Activated T-cell treated with anti-CD3 and anti-CD28 coated beads for 48 hours (primary cell): ENCODE results near the gene SLITRK4.

Source experiments
- DNase-seq: peaks from one replicate; pipeline ENCODE4 v3.0.0-alpha.2; 2020; ENCODE audit warnings: low read depth

SLITRK4 gene, protein sequence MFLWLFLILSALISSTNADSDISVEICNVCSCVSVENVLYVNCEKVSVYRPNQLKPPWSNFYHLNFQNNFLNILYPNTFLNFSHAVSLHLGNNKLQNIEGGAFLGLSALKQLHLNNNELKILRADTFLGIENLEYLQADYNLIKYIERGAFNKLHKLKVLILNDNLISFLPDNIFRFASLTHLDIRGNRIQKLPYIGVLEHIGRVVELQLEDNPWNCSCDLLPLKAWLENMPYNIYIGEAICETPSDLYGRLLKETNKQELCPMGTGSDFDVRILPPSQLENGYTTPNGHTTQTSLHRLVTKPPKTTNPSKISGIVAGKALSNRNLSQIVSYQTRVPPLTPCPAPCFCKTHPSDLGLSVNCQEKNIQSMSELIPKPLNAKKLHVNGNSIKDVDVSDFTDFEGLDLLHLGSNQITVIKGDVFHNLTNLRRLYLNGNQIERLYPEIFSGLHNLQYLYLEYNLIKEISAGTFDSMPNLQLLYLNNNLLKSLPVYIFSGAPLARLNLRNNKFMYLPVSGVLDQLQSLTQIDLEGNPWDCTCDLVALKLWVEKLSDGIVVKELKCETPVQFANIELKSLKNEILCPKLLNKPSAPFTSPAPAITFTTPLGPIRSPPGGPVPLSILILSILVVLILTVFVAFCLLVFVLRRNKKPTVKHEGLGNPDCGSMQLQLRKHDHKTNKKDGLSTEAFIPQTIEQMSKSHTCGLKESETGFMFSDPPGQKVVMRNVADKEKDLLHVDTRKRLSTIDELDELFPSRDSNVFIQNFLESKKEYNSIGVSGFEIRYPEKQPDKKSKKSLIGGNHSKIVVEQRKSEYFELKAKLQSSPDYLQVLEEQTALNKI

DNA sequence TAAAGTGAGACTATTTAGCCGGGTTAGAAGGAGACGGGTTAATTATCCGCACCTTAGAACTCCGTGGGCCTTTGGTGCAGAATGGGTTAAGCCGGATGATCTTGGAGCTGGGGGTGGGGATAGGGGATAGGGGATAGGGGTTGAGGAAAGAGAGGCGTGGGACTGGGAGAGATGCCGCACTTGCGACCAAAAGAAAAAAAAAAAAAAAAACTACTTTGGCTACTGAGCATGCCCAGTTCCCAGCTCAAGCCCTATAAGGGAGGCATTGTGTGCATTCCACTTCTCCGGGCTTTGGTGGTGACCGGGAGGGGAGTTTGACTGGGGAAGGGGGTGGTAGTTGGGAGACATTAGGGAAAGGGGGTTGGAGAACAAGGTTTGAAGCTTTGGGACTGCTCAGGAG, at the start of gene SLITRK4:
Gene SLITRK4 (minus strand): TSS at position 187 of the 400 bp plus-strand sequence. CDS start 4,993 bp downstream, outside the sequence.
- DNase-seq = no peak

DNA sequence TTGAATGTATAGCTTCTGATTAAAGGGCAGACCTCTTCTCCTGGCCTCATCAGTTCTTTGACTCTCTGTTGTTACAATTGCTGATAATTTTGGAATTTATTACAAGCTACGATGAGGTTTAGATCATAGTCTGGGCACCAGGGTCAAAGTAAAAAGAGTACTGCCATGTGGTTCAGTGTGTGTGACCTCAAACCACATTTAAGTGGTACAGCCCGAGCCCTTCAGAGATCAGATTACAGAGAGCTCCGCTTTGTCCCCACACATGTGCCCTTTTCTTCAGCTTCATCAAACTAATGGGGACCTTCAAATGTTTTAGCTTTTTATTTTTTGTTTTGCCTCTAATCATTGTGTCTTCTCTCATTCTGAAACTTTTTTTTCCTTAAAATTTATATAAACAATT, 47.6 kb upstream of the SLITRK4 start:
- no peak for DNase-seq

DNA sequence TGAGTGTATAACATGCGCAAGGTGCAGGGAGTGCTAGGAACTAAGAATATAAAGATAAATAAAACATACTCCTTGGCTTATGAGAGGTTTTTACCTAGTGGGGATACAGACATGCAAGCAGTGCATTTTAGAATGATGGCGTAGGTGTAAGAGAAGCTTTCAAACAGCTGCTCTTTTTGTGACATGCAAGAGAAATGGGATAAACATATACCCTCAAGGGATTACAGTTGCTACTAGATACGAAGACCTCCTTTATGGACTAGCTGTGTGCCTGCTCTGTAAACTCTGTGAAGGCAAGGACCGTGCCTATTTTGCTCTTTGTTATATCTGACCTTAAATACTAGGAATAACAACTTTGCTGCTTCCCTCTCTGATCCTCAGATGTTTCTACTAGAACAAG, 39.0 kb upstream of the SLITRK4 start:
- DNase-seq = no peak

DNA sequence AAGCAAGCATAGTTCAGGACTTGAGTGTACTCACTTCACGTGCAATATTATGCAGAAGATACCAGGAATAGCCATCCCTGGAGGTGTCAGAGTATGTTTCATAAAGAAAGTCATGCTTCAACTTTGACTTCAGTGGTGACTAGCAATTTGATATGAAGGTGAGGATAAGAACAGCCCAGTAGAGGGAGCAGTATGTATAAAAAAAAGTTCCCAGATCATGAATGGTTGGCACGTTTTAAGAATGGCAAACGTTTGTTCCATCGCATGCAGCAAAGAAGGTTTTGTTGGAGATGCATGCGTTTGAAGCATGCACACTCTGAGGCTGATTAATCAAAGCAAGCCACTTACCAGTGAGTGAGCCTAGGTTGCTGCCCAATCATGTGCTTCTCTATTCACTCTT, 33.5 kb upstream of the SLITRK4 start:
- DNase-seq = no peak

DNA sequence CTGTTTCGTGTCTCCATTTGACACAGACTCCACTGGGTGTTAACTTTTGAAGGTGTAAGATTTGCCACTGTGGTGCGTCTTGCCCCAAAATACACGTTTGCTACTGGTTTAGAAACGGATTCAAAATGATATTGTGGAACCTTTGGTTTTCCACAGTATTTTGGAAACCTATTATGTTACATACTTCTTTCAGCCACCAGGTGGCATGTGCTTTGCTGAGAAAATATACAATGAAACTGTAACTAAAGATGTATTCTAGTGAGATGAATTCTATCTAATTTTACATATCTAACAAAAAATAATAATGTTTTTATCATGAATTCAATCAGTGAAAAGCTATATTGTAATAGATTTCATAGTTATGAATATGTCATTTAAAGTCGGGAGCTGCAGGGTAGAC, 28.4 kb upstream of the SLITRK4 start:
- no peak for DNase-seq

DNA sequence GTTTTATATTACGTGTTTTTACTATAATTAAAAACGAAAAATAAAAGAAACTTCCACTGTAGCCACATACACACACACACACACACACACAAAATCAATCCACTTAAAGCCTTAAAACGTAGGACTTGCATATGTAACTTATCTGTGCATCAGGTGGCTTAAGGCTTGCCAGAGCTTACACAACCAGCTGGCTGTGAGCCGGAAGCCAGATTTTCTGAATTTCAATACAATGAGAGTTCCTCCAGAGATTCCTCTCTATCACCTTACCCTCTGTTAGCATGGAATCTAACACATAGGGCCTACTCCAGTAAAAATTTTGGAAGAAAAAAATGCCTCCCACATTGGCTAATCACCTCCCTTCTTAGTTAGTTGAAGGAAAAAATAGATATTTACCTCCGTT, 27.9 kb upstream of the SLITRK4 start:
- DNase-seq = no peak

DNA sequence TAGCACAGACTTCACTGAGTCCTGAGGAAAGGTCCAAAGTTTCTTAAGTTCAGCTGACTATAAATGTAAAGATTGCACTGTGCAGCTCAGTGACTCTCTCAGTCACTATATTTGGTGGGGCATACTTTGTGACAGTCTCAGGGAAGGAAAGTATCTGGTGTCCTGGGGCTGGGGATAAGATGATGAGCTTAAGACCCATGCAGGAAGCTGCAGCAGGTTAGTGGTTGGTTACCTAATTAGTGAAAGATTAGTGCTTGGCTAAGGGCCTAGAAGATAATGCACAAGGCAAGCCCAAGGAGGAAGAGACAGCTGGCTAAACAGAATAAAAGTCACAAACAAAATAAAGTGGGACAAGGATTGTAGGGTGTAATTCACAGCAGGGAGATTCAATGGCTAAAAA, 25.4 kb upstream of the SLITRK4 start:
- no peak for DNase-seq

DNA sequence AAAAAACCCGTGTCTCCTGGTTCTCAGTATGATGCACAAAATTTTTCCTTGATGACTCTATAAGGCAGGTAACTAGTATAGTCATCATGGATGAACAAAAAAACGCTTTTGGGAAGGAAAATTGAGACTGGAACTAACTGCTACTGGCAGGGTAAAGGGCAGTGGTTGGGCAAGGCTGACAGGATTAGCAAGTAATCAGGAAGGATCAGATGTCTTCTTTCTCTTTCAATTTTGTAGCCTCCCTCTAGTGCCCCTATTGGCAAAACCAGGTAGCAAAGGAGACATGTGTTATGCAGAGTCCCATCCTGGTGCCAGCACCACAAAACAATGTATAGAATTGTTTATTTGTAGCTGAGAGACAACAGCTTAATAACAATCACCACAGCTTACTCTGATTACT, 12.8 kb upstream of the SLITRK4 start:
- no peak for DNase-seq

DNA sequence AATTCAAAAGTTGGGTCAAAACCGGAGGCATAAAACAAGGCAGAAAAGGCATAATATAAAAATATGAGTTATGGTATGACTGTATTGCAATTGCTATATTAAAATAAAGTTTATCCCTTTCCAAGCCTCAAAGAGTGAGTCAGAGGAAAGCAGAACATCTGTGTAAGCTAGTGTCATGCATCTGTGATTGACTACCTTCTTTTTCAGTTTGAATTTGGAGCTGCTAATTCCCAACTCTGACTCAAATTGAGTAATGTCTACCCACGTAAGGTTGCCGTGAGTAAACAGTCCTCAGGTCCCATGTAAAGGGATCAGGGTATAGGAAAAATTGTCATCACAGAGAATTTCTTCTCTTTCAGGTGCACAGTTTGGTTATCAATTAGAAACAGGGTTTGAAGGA, 6.5 kb upstream of the SLITRK4 start:
- no peak for DNase-seq

DNA sequence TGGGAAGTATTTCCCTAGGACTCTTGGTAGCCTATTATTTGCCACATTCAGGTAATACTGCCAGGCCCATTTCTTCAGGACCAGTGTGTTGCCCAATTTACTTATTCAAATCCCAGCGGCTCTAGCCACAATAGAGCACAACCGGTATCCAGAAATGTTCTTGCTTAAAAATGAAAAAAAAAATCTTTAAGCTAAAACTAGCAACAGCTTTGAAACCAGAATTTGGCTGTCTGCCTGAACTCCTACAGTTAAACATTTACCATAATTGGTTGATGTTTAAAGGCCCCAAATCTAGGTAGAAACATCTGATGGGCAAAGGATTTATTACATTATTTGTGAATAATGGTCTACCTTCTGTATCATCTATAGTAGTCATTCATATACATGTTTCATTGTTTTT, 930 bp upstream of the SLITRK4 start:
- DNase-seq = no peak

DNA sequence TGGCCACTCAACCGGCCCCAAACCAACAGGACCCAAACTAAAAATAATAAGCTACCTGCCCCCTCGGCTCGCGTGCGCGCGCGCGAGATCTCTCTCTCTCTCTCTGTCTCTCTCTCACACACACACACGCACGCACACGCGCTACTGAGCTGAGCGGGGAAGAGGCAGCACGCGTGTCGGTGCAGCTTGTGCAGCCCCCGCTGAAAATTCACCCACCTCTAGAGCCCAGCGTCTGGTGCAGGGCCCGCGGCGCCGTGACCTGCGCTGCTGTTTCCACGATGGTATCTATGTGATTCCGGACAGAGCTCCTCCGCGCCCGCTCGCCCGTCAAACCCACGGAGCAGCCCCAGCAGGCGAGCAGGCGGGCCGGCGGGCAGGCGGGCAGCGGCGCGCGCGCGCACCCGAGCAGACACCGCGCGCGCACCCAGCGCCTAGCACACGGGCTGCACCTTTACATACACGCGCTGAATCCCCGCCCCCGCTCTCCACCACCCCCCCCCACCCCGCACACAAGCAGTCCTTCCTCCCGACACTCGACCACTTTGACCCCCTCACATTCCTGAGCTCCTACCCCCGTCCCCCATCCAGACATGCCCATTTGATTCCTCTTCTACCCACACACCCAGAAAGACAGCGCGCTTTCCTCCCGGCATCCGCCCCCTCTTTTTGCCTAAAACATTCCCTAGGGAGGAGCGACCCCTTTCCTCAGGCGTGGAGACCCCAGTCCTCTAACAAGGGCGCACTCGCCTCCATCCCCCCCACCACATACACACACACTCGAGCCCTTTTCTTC, 1.0 kb downstream of the SLITRK4 start:
- no peak for DNase-seq

DNA sequence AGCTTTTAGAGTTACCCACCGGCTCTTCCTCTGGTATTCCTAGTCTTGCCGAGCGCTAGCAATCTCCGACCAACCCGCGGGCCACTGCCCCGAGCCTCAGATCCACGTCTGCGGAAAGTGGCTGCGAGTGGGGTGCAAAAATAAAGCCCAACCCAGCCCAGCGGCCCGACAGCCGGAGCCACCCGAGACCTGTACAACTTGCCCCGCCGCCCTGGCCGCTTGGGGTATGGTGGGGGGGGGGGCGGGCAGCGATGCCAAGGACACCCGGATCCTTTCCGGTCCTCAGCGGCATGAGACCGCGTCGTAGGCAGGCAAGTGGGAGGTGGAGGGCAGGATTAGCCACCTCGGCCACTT, 1.6 kb downstream of the SLITRK4 start:
- DNase-seq = no peak

DNA sequence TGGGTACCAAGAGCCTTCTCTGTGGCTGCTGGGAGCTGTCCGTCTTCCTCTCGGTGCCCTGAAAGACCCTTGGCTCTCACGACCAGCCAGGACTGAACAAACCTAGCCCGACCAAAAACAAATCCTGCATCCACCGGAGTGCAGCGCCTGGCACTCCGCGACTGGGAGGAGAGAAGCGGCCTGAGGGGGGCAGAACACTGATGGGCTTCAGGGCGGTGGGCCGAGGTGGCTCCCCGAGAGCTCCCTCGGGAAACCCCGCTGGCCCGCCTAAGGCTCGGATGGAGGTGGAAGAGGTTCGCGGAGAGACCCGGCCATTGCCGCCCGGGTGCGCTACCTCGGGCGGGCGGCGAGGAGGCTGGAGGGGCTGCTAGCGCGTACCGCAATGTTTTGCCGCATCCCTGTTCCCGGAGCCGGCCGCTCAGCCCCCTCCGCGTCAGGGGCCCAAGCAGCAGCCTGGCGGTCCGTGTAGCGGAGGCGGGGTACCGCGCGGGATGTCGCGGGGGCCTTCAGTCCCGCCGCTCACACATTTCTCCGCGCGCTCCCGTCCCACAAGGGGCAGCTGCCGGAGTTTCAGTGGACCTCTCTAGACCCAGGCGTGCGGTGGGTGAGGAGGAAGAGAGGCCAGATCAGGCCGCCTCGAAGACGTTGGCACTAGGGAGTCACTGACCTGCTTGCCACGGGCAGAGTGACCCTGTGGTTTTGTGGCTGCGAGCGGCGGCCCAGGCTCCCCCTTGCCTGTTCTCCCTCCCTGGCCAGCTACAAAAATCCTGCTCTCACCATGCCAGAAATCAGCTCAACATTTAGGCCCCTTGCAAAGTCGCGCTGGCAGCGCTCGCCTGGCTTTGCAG, 2.2 kb downstream of the SLITRK4 start:
- DNase-seq = no peak

DNA sequence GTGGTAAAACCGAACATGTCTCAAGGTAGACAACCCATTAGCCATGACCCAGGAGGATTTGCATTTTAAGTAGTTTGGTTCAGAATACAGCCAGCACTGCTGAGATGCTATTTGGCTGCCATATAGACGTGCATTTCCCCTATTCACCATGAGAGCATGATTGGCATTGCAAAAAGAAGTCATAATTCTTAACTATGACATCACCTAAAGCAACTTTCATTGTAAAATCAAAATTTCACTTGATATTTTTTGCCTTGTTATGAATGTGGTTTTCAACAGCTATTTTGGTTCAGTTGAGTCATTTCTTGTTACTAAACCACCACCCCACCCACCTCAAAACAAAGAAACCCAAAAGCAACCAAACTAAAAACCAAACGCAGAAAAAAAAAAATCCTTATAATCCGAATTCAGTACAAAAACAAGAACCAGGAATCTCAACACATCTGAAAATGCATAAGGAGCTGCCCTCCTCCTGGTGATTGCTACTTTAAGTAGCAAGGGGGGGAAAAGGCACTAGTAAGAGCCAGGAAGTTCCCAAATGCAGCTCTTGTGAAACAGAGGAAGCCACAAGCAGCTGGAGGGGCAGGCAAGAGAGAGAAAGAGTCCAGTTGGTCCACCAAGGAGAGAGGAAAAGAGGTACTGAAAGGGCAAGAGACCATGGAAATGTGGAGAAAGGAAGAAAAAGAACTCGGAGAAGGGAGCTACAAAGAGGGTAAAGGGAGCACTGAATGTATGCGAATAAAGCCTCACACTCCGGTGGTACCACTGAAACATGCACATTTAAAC, 3.1 kb downstream of the SLITRK4 start:
- no peak for DNase-seq

DNA sequence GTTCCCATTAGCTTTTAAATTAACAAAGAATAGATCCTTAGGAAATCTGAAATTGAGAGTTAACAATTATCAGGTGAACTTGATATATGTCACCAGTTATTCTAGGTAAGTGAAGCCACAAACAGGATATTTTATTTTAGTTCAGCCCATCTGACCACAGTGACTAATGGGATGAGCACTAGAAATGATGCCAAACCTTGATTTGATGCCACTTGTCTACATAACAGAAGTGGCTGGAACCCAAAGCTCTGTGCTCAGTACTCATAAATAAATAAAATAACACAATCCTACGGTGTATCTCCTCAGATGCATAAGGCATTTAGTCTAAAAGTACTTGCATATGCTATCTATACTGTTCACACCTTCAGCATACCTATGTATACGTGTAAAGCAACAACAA, 12.2 kb downstream of the SLITRK4 start:
- DNase-seq = no peak

DNA sequence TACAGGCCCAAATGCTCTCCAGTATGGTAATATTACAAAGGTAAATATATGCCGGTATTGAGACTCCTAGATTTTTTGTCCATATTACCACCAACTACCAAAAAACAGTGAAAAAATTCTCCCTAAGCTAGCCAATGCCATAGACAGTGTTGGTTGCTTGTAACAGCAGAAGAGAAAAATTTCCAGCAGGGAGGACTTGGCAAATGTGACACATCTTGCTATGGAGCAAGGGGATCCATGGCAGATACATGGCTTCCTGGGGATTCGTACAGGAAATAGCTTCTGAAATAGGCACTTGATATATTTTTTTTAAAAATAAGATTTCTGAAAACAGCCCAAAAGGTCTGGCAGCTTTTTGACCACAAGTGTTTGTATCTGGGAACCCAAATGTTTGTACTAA, 14.6 kb downstream of the SLITRK4 start:
- DNase-seq = no peak

DNA sequence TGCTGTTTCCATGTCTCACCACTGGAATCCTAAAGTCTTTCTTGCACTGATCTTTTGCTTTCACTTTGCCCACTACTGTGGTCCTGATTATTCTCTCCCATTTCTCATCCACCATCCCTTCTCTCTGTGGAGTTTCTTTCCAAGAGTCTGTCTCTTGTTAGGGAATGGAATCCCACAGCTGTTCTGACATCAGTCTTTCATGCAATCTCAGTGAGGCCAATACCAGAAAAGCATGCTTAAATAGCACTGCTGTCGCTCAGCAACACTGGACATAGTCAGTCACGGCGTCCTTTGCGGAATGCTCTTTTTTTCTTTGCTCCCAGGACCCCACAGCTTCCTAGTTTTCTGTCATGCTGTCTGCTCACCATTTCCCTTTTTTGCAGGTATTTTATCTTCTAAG, 20.1 kb downstream of the SLITRK4 start:
- DNase-seq = no peak

DNA sequence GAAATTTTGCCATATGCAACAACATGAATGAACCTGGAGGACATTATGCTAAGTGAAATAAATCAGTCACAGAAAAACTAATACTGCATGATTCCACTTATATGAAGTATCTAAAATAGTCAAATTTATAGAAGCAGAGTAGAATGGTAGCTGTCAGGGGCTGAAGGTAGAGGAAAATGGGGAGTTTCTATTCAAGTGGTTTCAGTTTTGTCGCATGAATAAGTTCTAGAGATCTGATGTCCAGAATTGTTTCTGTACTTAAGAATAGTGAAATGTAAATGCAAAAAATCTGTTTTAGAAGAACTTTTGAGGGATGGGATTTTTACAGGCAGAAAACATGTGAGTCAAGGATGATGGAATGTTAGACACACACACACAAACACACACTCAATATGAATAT, 34.1 kb downstream of the SLITRK4 start:
- no peak for DNase-seq

DNA sequence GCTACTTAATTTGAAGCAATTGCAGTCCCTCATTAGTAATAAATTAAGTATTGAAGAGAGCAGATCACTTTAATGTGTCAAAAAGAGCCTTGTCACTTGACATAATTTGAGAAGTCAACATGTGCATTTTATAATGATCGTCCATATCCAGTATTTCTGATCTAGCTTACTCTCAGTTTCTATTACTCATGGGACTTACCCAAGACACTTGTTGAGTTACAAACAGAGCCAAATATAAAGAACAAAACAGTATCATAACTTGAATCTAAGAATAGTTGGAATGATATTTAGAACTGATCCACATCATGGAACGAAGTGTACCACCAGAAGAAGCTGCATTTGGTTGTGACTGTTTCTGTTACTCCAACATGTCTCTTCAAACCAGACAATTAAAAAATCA, 54.7 kb downstream of the SLITRK4 start:
- no peak for DNase-seq

DNA sequence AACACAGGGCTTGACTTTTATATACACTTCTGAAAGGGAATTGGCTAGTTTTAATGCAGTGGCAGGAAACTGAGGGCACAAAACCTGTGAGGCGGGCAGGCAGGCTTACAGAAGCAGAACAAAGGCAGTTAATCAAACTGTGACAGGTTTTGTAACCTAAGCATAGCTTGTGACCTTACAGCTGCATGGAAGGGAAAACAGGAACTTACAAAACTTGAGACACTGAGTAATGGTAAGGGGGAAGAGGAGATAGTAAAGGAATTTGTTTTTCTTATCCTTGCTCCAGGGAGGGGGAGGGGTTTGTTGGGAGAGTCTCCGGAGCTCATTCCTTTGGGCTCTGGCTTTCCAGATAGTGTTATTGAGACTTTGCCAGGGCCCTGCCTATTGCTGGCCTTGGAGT, 55.6 kb downstream of the SLITRK4 start:
- no peak for DNase-seq
